PC-3 (cell line): ENCODE data around the gene XRCC6. TPM values are rescaled to one million over a fixed set of nuclear protein-coding genes. Genes with fewer than 3 reads are reported as not detected.
A peak's percentile ranks its signal among the peaks of the same experiment; 100 is the strongest.
"Not testable (repeated sequence)": the region's sequence is repeated elsewhere in the genome, so short reads cannot be mapped to it uniquely, and the experiment has no call there.

ENCODE experiments used
- ATAC-seq: fragments of 200-7000 bp; cut with Tn5 transposase; 2 replicates; pipeline ENCODE4 v1.9.1; 2020; ENCODE audit warnings: mild to moderate bottlenecking, moderate library complexity
- Bru-seq: library from RNA; stranded (reverse); fragments of 400-500 nt; gene quantifications from one replicate; lab custom pipeline; 2021; lab: Mats Ljungman, UMichigan
- BruChase-seq, 2 experiments: library from RNA; stranded (reverse); fragments of 400-500 nt; gene quantifications; one replicate each; lab custom pipeline; 2021; lab: Mats Ljungman, UMichigan
- BruUV-seq: library from RNA; stranded (reverse); fragments of 400-500 nt; replicated peaks from 2 replicates; lab custom pipeline; 2021; lab: Mats Ljungman, UMichigan
- CTCF ChIA-PET: fragments of 300-600 bp; sonication (Branson Sonifier 250); formaldehyde crosslinking; loops from one replicate; lab custom pipeline; 2022; ENCODE audit warnings: antibody characterized with exemption; lab: Charles Lee
- POLR2A ChIA-PET: fragments of 300-600 bp; sonication (Branson Sonifier 250); formaldehyde crosslinking; loops from one replicate; lab custom pipeline; 2022; ENCODE audit warnings: antibody characterized with exemption; ENCODE audit not compliant: unreplicated experiment; lab: Charles Lee
- DNase-seq: peaks from one replicate; pipeline ENCODE4 v3.0.0-alpha.2; 2015
- H2AFZ ChIP-seq: fragments of 300-600 bp; sonication (generic); 2 replicates; pipeline ENCODE4 v1.6.0; 2016; ENCODE audit warnings: antibody characterized with exemption, low read length
- H3F3A ChIP-seq: fragments of 300-600 bp; sonication (generic); one replicate; pipeline ENCODE4 v1.6.0; 2017; ENCODE audit warnings: antibody characterized with exemption, low read length, control low read depth, mild to moderate bottlenecking; ENCODE audit not compliant: unreplicated experiment
- H3K27ac ChIP-seq: fragments of 300-600 bp; sonication (generic); 2 replicates; pipeline ENCODE4 v1.5.1; 2016; ENCODE audit warnings: mild to moderate bottlenecking, low read length
- H3K27me3 ChIP-seq: fragments of 300-600 bp; sonication (generic); 2 replicates; pipeline ENCODE4 v1.6.1; 2016; ENCODE audit warnings: low read length, mixed read lengths
- H3K36me3 ChIP-seq: fragments of 300-600 bp; sonication (generic); 2 replicates; pipeline ENCODE4 v1.6.1; 2016; ENCODE audit warnings: low read depth, mixed run types, low read length, mixed read lengths
- H3K4me1 ChIP-seq: fragments of 300-600 bp; sonication (generic); 2 replicates; pipeline ENCODE4 v1.5.1; 2016; ENCODE audit warnings: low read length; ENCODE audit not compliant: insufficient read depth
- H3K4me2 ChIP-seq: fragments of 300-600 bp; sonication (generic); 2 replicates; pipeline ENCODE4 v1.6.0; 2016; ENCODE audit warnings: low read length
- H3K4me3 ChIP-seq: fragments of 300-600 bp; sonication (generic); 2 replicates; pipeline ENCODE4 v1.5.1; 2016; ENCODE audit warnings: mild to moderate bottlenecking, low read length, mixed read lengths
- H3K79me2 ChIP-seq: fragments of 300-600 bp; sonication (generic); 2 replicates; pipeline ENCODE4 v1.6.1; 2017; ENCODE audit warnings: low read length, mixed read lengths
- H3K9ac ChIP-seq: fragments of 300-600 bp; sonication (generic); 2 replicates; pipeline ENCODE4 v1.6.0; 2016; ENCODE audit warnings: mild to moderate bottlenecking, low read length
- H3K9me2 ChIP-seq: fragments of 300-600 bp; sonication (generic); replicated peaks from 2 replicates; pipeline ENCODE4 v1.6.1; 2016; ENCODE audit warnings: mixed run types, low read length, mixed read lengths
- H3K9me3 ChIP-seq: fragments of 300-600 bp; sonication (generic); 2 replicates; pipeline ENCODE4 v1.6.1; 2016; ENCODE audit warnings: low read length, mixed read lengths
- H4K20me1 ChIP-seq: fragments of 300-600 bp; sonication (generic); 2 replicates; pipeline ENCODE4 v1.6.1; 2016; ENCODE audit warnings: low read length, mixed read lengths
- CTCF ChIP-seq: fragments of 300-600 bp; sonication (generic); conservative IDR thresholded peaks from 2 replicates; pipeline ENCODE4 v1.5.1; 2017; ENCODE audit warnings: antibody characterized with exemption, low read depth, mild to moderate bottlenecking, low read length
- EZH2 ChIP-seq: fragments of 300-600 bp; sonication (generic); IDR thresholded peaks from one replicate; pipeline ENCODE4 v1.6.1; 2017; ENCODE audit warnings: antibody characterized with exemption, mild to moderate bottlenecking, low read length; ENCODE audit not compliant: unreplicated experiment
- EZH2phosphoT487 ChIP-seq: fragments of 300-600 bp; sonication (generic); IDR thresholded peaks from 2 replicates; pipeline ENCODE4 v1.6.1; 2018; ENCODE audit warnings: mild to moderate bottlenecking, antibody characterized with exemption, low read length, borderline replicate concordance
- intact Hi-C: fragments of 100-400 bp; cut with micrococcal nuclease; formaldehyde crosslinking; loops from 2 replicates; pipeline ENCODE4 v1.9.0; 2023
- long read RNA-seq: library from polyadenylated mRNA; unstranded; transcript quantifications from one replicate; pipeline ENCODE4 v2.0.0, GENCODE V29; 2021; ENCODE audit not compliant: unreplicated experiment
- total RNA-seq: library from RNA; depleted of rRNA; stranded (reverse); fragments of >200 nt; gene quantifications from 2 replicates; pipeline ENCODE4 v1.2.3, GENCODE V29; 2014; rRNA removed

XRCC6 gene
- 404 and 432 TPM in 2 replicates for total RNA-seq
- Bru-seq, nascent RNA = percentile 80 among the genes with signal in this experiment
- BruChase-seq, experiment 1, labeled RNA remaining after a 6-hour chase = percentile 92 among the genes with signal in this experiment
- percentile 82 among the genes with signal in this experiment for BruChase-seq, experiment 2, labeled RNA remaining after a 2-hour chase
- long read RNA-seq, transcript XRCC6-201 (12 exons, 2,709 nt) = minor isoform, 15 of 522 reads
- long read RNA-seq, transcript XRCC6-206 (12 exons, 2,148 nt) = minor isoform, 7 of 522 reads
- long read RNA-seq, transcript XRCC6-202 (13 exons, 2,296 nt) = major isoform, 464 of 522 reads
- long read RNA-seq, partial matches to known transcripts = 12 of 522 reads
- long read RNA-seq, other reads (novel, unspliced or antisense) = 24 of 522 reads

GRCh38 chr22:41621099-41621910, at the start of gene XRCC6:
XRCC6 (plus strand) TSS chr22:41621295; CDS start chr22:41622005, 710 bp downstream.
- H3K36me3 ChIP-seq = peaks cover 5% of the 10 kb centered on the region; the same call in 1 of the 2 replicates
- peak within 1 kb of the TSS; percentile 94 for H3K27ac ChIP-seq
- ATAC-seq = peak; percentile 92
- TF ChIP-seq EZH2 (no peak), EZH2phosphoT487 (no peak), CTCF (no peak)
- ChIA-PET CTCF (interaction anchor here (0.6 kb wide), 1 partner anchor 240 kb away, joined by 3 read pairs; no protein-coding TSS in a partner anchor), POLR2A (interaction anchor here (0.5 to 1.0 kb wide), 6 partner anchors 17 to 441 kb away, joined by 3 to 5 read pairs (median 4); partner anchors contain the start of gene PMM1)
- H3K4me1 ChIP-seq = peaks cover 22% of the 10 kb centered on the region; the same call in 1 of the 2 replicates
- H4K20me1 ChIP-seq = peaks cover 9% of the 10 kb centered on the region; the same call in 1 of the 2 replicates
- H3K79me2 ChIP-seq = peaks cover 81% of the 10 kb centered on the region
- no peaks in the 10 kb centered on the region for H3K27me3 ChIP-seq
- intact Hi-C loops = no loop called here
- no peaks in the 10 kb centered on the region for H3F3A ChIP-seq
- no TSS peak for BruUV-seq
- H3K9me2 ChIP-seq = no peaks in the 10 kb centered on the region
- H3K9me3 ChIP-seq = no peaks in the 10 kb centered on the region
- peak within 1 kb of the TSS; percentile 100 for H3K4me3 ChIP-seq
- peak within 1 kb of the TSS; percentile 100 for H3K9ac ChIP-seq
- peak within 1 kb of the TSS; percentile 90 for H2AFZ ChIP-seq
- DNase-seq = peak; percentile 97
- H3K4me2 ChIP-seq = peak within 1 kb of the TSS; percentile 91

GRCh38 chr22:41571786-41572185, 49.3 kb upstream of the XRCC6 start:
- intact Hi-C loops = no loop called here
- POLR2A ChIA-PET = no interaction called here
- Histone ChIP-seq H4K20me1 (no peaks in the 10 kb centered on the region), H3K9me3 (no peaks in the 10 kb centered on the region), H2AFZ (no peak overlapping the region), H3K36me3 (no peaks in the 10 kb centered on the region), H3K9me2 (no peaks in the 10 kb centered on the region), H3K79me2 (no peaks in the 10 kb centered on the region), H3K9ac (no peak overlapping the region), H3K27ac (no peak overlapping the region), H3F3A (no peaks in the 10 kb centered on the region), H3K4me3 (no peak overlapping the region), H3K4me2 (no peak overlapping the region), H3K4me1 (no peaks in the 10 kb centered on the region), H3K27me3 (no peaks in the 10 kb centered on the region)
- CTCF ChIA-PET = no interaction called here
- DNase-seq = no peak
- BruUV-seq = no TSS peak
- ATAC-seq = no peak
- TF ChIP-seq CTCF = no peak
- no peak for TF ChIP-seq EZH2phosphoT487
- TF ChIP-seq EZH2 = no peak

- BruUV-seq, H3K4me1 ChIP-seq, H2AFZ ChIP-seq, POLR2A ChIA-PET, H3K9me2 ChIP-seq, CTCF ChIA-PET, DNase-seq, H3K79me2 ChIP-seq, H3K9me3 ChIP-seq, H3K4me3 ChIP-seq, H3K9ac ChIP-seq, H3F3A ChIP-seq, H3K36me3 ChIP-seq, H3K27me3 ChIP-seq, H3K27ac ChIP-seq, intact Hi-C loops, ATAC-seq, H3K4me2 ChIP-seq, H4K20me1 ChIP-seq: not testable (repeated sequence)
These were observed 48.8 kb upstream of the XRCC6 start for GRCh38 chr22:41572305-41572704.
